ENCODE measurements around the gene SNAPC4.
"Not testable (repeated sequence)": the region's sequence is repeated elsewhere in the genome, so short reads cannot be mapped to it uniquely, and the experiment has no call there.

Gene SNAPC4

GRCh38 chr9:136431782-136432350 is 31.9 kb upstream of the SNAPC4 start:
- no peak for DNase-seq

GRCh38 chr9:136430588-136431234 is 30.7 kb upstream of the SNAPC4 start:
- DNase-seq, result no peak

GRCh38 chr9:136429683-136430491 is 29.9 kb upstream of the SNAPC4 start:
- DNase-seq, result no peak

- no peak for DNase-seq
Observed at GRCh38 chr9:136429075-136429628, 29.2 kb upstream of the SNAPC4 start.

DNA sequence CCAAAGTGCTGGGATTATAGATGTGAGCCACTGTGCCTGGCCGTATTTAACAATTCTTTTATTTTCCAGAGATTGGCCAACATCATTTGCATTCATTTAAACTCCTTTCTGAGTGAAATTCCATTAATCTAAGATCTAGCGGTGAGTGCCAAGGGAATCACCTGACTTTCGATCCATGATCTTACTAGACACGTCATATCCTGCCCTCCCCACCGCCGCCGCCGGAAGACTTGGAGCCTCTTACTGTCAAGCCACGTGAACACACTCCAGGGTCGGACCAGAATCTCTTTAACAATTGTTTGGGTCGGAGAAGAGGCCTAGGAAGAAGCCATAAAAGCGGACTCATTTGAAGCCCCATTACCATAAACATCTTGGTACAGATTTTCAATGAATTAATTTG is 26.8 kb upstream of the SNAPC4 start:
- DNase-seq, result no peak

DNA sequence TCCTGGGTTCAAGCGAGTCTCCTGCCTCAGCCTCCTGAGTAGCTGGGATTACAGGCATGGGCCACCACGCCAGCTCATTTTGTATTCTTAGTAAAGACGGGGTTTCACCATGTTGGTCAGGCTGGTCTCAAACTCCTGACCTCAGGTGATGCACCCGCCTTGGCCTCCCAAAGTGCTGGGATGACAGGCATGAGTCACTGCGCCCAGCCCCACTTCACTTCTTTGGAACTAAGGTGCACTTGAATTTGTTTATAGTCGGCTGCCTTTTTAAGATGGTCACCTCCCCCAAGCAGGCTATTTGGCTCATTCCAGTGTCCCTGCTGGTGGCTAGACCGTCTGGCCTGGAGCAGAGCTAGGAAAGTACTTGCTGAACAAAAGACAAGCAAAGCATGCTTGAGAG is 25.4 kb upstream of the SNAPC4 start:
- DNase-seq, result not testable (repeated sequence)

DNA sequence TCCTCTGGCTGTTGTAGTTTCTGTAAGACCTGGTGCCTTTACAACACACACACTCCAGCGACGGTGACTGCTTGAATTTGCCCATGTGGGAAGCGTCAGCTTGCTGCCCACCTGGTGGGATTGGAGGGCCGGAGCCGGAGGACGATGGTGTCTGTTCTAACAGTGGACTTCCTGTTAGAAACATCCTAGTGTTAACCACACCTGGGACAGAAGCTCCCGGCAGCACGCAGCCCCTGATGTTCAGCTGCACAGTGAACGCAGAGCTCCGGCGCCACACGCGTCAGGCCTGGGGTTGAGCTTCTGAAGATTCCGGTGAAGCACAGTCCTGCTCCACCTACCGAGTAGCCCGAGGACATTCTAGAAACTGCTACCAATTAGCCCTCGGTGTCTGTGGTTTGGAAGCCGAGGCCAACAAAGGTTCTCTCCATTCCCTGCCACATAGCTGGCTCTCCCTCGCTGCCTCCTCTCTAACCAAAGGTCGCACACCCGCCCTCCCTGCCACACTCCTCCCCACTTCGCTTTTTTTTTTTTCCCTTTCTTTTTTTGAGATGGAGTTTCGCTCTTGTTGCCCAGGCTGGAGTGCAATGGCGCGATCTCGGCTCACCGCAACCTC is 24.9 kb upstream of the SNAPC4 start:
- no peak for DNase-seq

GRCh38 chr9:136423432-136424146 is 23.6 kb upstream of the SNAPC4 start:
- no peak for DNase-seq

GRCh38 chr9:136422876-136423275 is 22.9 kb upstream of the SNAPC4 start:
- DNase-seq, result no peak

GRCh38 chr9:136421791-136422190 is 21.8 kb upstream of the SNAPC4 start:
- no peak for DNase-seq

- no peak for DNase-seq
Observed at GRCh38 chr9:136419092-136419420, 19.1 kb upstream of the SNAPC4 start.

DNA sequence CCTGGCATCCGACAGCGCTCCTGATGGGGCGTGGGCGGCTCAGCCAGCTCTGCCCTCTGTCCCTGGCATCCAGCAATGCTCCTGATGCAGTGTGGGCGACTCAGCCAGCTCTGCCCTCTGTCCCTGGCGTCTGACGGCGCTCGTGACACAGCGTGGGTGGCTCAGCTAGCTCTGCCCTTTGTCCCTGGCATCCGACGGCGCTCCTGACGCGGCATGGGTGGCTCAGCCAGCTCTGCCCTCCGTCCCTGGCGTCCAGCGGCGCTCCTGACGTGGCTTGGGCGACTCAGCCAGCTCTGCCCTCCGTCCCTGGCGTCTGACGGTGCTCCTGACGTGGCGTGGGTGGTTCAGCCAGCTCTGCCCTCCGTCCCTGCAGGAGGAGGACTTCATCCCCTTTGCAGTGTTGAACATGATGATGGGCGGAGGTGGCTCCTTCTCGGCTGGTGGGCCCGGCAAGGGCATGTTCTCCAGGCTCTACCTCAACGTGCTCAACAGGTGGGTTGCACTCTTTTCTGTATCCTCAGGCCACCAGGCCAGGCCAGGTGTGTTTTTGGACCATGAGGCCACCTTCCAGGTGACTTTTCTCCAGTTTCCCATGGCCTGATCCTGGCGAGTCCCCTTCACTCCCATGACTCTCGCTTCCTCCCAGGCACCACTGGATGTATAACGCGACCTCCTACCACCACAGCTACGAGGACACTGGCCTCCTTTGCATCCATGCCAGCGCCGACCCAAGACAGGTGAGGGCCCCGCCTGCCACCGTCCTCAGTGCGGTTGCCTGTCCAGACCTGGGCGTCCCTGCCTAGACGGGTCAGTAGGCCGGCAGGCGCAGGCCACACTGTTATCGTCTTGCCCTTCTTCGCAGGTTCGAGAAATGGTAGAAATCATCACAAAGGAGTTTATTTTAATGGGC is 18.5 kb upstream of the SNAPC4 start:
- DNase-seq, result no peak

GRCh38 chr9:136416914-136417313 is 16.9 kb upstream of the SNAPC4 start:
- DNase-seq, result no peak

DNA sequence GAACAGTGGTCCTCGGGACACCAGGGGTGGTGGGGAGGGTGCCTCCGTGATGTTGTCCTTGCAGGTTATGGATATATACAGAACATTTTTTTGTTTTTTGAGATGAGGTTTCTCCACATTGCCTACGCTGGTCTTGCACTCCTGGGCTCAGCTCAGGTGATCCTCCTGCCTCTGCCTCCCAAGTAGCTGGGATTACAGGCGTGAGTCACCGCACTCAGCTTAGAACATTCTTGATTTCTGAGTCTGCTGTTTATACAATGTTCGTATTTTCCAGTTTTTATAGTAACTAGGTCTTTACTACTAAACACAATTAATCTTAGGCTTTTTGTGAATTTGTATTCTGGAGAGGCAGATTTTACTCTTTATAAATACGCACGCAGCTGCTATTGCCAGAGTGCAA is 16.5 kb upstream of the SNAPC4 start:
- DNase-seq, result no peak

DNA sequence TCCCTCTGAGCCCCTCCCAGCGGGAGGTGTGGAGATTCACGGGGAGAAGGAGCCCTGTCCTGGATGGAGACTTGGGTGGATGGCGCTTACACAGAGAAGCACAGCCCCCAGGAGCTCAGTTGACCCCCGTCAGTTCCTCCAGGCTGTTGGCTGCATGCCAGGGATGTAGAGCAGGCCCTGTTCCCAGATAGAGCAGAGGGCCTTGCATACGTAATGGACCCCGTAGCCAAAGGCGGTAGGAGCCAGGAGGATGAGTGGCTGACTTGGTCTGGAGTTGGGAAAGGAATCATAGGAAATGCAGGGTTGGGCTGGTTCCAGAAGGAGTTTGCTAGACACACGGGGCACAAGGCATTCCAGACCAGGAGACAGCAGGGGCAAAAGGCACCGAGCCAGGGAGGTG is 13.0 kb upstream of the SNAPC4 start:
- no peak for DNase-seq

GRCh38 chr9:136411378-136411777 is 11.4 kb upstream of the SNAPC4 start:
- DNase-seq, result no peak

DNA sequence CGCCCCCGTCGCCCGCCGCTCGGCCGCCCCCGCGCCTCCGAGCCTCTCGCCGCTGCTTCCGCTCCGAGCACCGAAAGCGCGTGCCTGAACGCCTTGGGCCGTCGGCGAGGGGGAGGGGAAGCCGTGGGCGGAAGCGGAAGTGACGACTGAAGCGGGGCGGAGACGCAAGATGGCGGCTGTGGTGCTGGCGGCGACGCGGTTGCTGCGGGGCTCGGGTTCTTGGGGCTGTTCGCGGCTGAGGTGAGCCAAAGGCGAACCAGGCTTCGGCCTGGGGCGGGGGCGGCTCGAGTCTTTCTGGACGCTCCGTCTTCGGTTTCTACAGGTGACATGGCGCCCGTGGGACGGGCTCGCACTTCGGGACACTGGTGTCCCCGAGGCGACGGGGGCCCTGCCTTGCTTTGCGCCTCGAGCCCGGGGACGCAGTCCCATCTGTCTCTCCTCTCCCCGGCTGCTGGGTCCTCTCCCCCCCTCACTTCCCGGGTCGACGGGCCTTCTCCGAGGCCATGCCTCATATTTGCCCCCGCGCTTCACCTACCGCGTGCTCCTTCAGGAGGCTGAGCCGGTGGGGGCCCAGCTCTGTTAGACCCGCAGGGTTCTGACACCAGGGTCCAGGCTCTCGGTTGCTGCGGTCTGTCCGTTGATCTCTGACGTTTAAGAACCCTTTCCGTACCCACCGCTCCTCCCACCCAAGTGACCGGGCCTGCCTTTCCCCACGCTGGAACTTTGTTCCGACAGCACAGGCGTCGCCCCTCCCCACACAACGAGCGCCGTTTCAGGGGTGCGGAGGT is 10.7 kb upstream of the SNAPC4 start, which contains the start of the genes ENTR1 and PMPCA:
ENTR1 (minus strand) TSS at position 115 of the 788 bp plus-strand sequence. CDS start 217 bp downstream, outside the sequence.
PMPCA (plus strand) TSS at position 159 of the 788 bp plus-strand sequence; CDS start at position 170, 11 bp downstream.
- DNase-seq, result peak; percentile 92

DNA sequence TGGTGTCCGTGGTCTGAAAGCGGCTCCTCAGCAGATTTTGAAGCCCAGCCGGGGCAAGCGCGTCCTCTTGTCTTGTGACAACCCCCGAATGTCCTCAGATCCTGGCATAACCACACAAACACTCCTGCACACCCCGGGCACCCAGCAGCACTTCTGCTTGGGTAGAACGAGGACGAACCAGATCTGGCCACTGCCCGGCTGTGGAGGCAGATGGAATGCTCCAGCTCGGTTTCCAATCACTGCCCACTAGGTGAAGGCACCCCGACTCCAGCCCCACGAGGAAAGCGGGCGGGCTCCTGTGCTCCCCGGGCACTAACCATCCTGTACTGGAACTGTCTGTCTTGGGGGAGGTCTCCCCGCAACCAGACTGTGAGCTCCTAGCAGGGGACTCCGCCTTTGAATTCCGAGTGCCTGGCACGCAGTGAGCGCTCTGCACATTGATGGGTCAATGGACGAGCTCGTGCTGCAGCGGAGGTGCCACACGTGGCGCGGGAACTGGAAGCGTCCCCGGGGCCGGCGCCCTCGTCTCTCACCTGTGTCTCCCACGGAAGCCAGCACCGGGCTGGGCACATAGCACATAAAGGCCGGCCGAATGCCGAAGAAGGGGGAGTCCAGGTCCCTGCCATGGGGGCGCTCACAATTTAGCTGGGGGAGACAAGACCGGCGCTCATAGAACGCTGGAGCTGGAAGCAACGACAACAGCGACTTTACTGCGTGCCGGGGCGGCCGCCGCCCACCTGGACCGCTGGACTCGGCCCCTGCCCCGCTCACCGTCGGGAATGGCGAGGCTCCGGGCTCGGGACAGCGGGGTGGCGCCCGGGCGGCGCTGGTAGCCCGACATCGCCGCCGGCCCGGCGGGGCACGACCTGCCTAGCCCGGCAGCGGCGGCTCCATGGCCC is 9.8 kb upstream of the SNAPC4 start:
- DNase-seq, result no peak

DNA sequence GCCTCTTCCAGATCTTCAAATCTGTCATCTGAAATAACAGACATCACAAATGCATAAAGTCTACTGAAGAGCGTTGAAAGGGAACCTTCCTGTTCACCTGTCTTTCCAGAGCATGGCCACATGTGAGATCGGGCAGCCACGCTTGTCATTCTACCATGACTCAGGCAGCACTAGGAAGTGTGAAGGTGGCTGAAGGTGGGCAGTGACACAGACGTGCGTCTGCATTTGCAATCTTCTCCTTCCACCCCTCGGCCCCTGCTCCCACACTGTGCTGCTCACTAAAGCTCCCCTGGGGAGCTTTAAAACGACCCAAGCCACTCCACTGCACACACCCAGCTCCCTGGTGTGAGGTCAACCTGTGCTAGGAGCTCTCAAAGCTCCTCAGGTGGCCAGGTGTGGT is 7.9 kb upstream of the SNAPC4 start:
- DNase-seq, result no peak

DNA sequence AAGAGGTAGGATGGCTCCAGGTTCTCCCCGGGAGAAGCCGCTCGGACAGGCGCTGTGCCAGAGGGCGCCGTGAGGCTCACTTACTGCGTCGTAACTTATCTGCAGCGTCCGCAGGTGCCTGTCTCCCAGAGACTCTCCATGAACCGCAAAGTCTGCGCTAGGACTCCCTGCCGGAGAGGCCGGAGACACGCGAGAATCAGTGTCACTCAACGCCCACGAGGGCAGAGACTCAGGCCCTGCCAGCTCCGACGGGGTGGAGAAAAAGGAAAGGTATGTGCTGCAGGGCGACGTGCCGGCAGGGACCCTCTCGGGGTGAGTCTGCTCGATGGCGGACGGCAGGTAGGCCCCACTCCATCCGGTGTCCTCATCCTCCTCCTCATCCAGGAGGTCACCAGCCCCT is 7.1 kb upstream of the SNAPC4 start:
- DNase-seq, result not testable (repeated sequence)

Data from CD4-positive, alpha-beta T cell treated with Interleukin-15 for 1 hour (primary cell).